ENCODE measurements around the gene COX14. TPM values are rescaled to one million over a fixed set of nuclear protein-coding genes. Genes with fewer than 3 reads are reported as not detected.

The COX14 gene
- total RNA-seq, 2 experiments from 2014 or later: 47.5 to 48.3 TPM

DNA sequence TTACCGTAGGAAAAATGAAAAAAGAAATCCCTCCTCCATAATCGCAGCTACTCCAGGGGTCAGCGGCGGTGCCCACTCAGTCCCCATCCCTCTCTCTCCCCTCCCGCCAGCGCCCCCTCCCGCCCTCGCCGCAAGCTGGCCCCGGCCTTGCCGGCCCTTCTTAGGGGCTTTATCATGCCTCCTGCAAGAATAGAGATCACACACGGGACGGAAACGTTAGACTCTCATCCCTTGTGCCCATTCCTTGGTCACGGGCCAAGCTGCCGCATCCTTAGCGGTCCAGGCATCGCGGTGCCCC lies 692 bp upstream of the COX14 start:
- Mint-ChIP-seq H3K4me1 (ENCODE audit: low read depth) (peaks cover 30% of the 10 kb centered on the region), H3K4me3 (peak overlapping the region; percentile 89), H3K27me3 (ENCODE audit: low read depth) (no peaks in the 10 kb centered on the region), H3K9me3 (no peaks in the 10 kb centered on the region), H3K36me3 (ENCODE audit: low read depth) (peaks cover 7% of the 10 kb centered on the region), H3K27ac (peak overlapping the region; percentile 77)
- CTCF ChIA-PET: interaction anchor here (0.5 to 4.6 kb wide), 42 partner anchors 8 to 663 kb away, joined by 3 to 60 read pairs (median 7); partner anchors contain the start of genes CERS5, FAM186A, GPD1 and RACGAP1
- no peak for DNase-seq
- intact Hi-C loops (cut with micrococcal nuclease): loop anchor here (1.0 to 2.0 kb wide), 4 partner anchors 26 to 109 kb away; partner anchors contain the start of genes RACGAP1 and SMARCD1

DNA sequence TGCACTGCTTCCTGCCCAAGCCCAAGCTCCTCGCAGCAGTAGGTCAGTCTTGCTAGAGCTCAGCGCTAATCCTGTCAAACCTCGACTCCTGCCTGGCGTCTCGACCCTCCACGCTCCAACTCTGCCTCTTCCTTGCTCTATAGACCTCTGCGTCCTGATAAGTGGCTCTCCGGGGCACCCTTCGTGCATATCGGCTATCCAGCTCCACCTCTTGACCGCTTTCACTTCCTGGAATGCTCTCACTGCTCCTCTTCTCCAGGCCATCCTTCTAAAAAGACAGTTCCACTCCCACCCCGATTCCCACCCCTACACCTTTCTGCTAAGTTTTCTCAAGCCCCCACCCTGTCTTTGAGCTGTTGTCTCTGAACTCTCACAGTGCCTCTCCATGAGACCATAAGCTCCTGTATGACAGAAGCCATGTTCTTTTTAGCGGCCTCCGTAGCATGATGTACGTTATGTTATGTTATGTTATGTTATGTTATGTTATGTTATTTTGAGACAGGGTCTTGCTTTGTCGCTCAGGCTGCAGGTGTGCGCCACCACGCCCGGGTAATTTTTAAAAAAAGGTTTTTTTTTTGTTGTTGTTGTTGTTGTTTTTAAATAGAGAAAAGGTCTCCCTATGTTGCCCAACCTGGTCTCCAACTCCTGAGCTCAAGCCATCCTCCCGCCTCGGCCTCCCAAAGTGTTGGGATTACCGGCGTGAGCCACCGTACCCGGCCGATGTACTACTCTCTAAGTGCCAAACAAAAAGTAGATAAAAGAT lies 601 bp downstream of the COX14 start:
- Mint-ChIP-seq H3K27me3 (ENCODE audit: low read depth) (no peaks in the 10 kb centered on the region), H3K4me1 (ENCODE audit: low read depth) (peaks cover 40% of the 10 kb centered on the region), H3K36me3 (ENCODE audit: low read depth) (peaks cover 7% of the 10 kb centered on the region), H3K4me3 (peak overlapping the region; percentile 89), H3K9me3 (no peaks in the 10 kb centered on the region), H3K27ac (peak overlapping the region; percentile 91)
- no peak for DNase-seq
- CTCF ChIA-PET: interaction anchor here (0.6 to 4.6 kb wide), 31 partner anchors 11 to 229 kb away, joined by 3 to 60 read pairs (median 9); partner anchors contain the start of genes CERS5, GPD1, RACGAP1 and SMARCD1
- intact Hi-C loops (cut with micrococcal nuclease): loop anchor here (1.0 to 2.0 kb wide), 6 partner anchors 14 to 652 kb away; partner anchors contain the start of genes ATF1, CERS5, LARP4 and LIMA1

DNA sequence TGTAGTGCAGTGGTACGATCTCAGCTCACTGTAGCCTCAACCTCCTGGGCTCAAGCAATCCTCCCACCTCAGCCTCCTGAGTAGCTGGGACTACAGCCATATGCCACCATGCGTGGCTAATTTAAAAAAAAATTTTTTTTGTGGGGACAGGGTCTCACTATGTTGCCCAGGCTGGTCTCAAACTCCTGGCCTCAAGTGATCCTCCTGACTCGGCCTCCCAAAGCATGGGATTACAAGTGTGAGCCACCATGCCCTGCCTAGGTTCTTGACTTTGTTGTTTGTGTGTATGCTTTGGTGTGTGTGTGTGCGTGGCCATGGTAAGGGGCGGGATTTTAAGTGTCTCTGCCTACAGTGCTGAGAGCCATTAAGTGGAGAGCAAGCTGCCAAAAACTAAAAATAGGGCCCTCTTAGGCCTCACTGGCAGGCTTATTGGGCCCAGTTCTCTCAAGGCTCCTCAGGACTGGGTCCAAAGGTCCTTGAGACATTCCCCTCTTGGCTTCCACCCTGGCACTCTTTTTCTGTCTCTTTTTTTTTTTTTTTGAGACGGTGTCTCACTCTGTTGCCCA lies 5.1 kb downstream of the COX14 start:
- peaks cover 9% of the 10 kb centered on the region for H3K36me3 Mint-ChIP-seq (ENCODE audit: low read depth)
- no peaks in the 10 kb centered on the region for H3K27me3 Mint-ChIP-seq (ENCODE audit: low read depth)
- H3K4me1 Mint-ChIP-seq (ENCODE audit: low read depth): peaks cover 36% of the 10 kb centered on the region
- CTCF ChIA-PET: interaction anchor here (0.6 to 1.7 kb wide), 4 partner anchors 15 to 59 kb away, joined by 3 to 8 read pairs (median 4); no protein-coding TSS in a partner anchor
- DNase-seq: no peak
- intact Hi-C loops (cut with micrococcal nuclease): no loop called here
- no peak overlapping the region for H3K27ac Mint-ChIP-seq
- no peak overlapping the region for H3K4me3 Mint-ChIP-seq
- no peaks in the 10 kb centered on the region for H3K9me3 Mint-ChIP-seq

DNA sequence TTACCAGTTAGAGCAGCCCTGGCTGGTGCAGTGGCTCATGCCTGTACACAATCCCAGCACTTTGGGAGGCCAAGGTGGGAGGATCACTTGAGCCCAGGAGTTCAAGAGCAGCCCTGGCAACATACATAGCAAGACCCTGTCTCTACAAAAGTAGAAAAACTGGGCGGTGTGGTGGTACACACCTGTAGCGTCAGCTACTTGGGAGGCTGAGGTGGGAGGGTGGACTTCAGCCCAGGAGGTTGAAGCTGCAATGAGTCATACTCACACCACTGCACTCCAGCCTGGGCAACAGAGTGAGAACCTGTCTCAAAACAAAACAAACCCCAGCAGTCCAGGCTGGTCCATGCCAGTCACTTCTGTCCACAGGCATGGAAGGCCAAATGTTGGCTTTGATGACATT lies 7.4 kb downstream of the COX14 start:
- H3K36me3 Mint-ChIP-seq (ENCODE audit: low read depth): peaks cover 15% of the 10 kb centered on the region
- no peak overlapping the region for H3K27ac Mint-ChIP-seq
- peaks cover 30% of the 10 kb centered on the region for H3K4me1 Mint-ChIP-seq (ENCODE audit: low read depth)
- no peaks in the 10 kb centered on the region for H3K9me3 Mint-ChIP-seq
- no peak for DNase-seq
- no peaks in the 10 kb centered on the region for H3K27me3 Mint-ChIP-seq (ENCODE audit: low read depth)
- CTCF ChIA-PET: interaction anchor here (1.0 kb wide), 3 partner anchors 9 to 56 kb away, joined by 3 to 5 read pairs (median 4); no protein-coding TSS in a partner anchor
- H3K4me3 Mint-ChIP-seq: no peak overlapping the region
- intact Hi-C loops (cut with micrococcal nuclease): no loop called here

DNA sequence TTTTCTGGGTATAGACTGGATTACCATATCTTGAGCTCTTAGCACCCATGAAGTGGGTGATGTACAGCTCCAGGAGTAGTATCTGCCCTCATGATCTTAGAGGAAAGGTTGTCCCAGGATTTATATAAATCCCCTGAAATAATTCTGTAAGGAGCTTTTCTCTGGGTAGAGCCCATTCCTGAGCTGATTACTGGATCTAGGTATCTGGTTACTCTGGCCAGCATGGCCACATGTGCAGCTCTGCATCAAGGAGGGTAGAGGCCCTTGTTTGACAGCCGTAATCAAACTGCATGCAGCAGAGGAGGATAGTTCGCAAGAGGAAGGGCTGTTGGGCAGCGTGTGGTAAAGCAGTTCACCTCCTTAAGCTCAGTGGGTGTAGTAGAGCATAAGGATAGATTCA lies 8.5 kb downstream of the COX14 start:
- Mint-ChIP-seq H3K4me1 (ENCODE audit: low read depth) (peaks cover 32% of the 10 kb centered on the region), H3K36me3 (ENCODE audit: low read depth) (peaks cover 11% of the 10 kb centered on the region)
- DNase-seq: no peak

DNA sequence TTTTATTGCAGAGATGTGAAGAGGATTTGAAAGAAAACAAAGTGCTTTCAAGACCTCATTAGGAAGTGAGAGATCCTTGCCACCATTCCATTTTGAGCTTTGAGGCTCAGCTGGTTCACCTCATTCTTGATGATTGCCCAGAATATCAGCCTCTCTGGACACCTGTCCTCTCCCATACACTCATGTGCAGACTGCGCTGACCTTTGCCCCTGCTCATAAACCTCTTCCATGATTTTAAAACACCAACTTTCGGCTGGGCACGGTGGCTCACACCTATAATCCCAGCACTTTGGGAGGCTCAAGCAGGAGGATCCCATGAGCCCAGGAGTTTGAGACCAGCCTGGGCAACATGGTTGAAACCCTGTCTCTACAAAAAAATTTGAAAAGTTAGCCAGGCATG lies 8.9 kb downstream of the COX14 start:
- H3K4me1 Mint-ChIP-seq (ENCODE audit: low read depth): peaks cover 32% of the 10 kb centered on the region
- DNase-seq: no peak
- H3K36me3 Mint-ChIP-seq (ENCODE audit: low read depth): peaks cover 8% of the 10 kb centered on the region
- intact Hi-C loops (cut with micrococcal nuclease): no loop called here
- no peak overlapping the region for H3K4me3 Mint-ChIP-seq
- no peak overlapping the region for H3K27ac Mint-ChIP-seq
- H3K9me3 Mint-ChIP-seq: no peaks in the 10 kb centered on the region
- no peaks in the 10 kb centered on the region for H3K27me3 Mint-ChIP-seq (ENCODE audit: low read depth)
- CTCF ChIA-PET: interaction anchor here (1.0 to 1.6 kb wide), 3 partner anchors 10 to 194 kb away, joined by 3 to 9 read pairs (median 4); partner anchors contain the start of gene COX14

More for the DNA sequence above, 8.5 kb downstream of the COX14 start:
- intact Hi-C loops (cut with micrococcal nuclease): no loop called here
- no peaks in the 10 kb centered on the region for H3K9me3 Mint-ChIP-seq
- no peak overlapping the region for H3K4me3 Mint-ChIP-seq
- CTCF ChIA-PET: interaction anchor here (1.0 to 1.3 kb wide), 2 partner anchors 12 to 194 kb away, joined by 3 to 9 read pairs; no protein-coding TSS in a partner anchor
- H3K27ac Mint-ChIP-seq: no peak overlapping the region
- no peaks in the 10 kb centered on the region for H3K27me3 Mint-ChIP-seq (ENCODE audit: low read depth)

DNA sequence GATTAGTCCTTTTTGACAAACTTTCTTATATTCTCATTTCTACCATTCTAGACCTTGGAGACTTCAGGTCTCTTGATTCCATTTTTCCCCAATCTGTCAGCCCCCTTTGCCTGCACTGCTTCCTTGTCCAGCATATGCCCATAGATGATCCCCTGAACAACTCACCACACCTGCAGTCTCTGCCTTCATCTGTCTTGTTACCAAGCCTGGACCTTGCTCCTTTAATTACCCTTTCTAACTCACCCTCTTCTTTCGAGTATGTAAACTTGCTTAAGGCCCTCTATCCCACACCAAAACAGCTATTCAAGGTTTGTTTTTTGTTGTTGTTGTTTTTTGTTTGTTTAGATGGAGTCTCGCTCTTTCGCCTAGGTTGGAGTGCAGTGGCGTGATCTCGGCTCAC lies 9.6 kb downstream of the COX14 start:
- Mint-ChIP-seq H3K36me3 (ENCODE audit: low read depth) (peaks cover 8% of the 10 kb centered on the region), H3K9me3 (no peaks in the 10 kb centered on the region), H3K4me3 (no peak overlapping the region), H3K27ac (no peak overlapping the region), H3K4me1 (ENCODE audit: low read depth) (peaks cover 26% of the 10 kb centered on the region), H3K27me3 (ENCODE audit: low read depth) (no peaks in the 10 kb centered on the region)
- DNase-seq: no peak
- CTCF ChIA-PET: interaction anchor here (1.6 kb wide), 1 partner anchor 10 kb away, joined by 4 read pairs; the partner anchor contains the start of gene COX14
- intact Hi-C loops (cut with micrococcal nuclease): no loop called here

DNA sequence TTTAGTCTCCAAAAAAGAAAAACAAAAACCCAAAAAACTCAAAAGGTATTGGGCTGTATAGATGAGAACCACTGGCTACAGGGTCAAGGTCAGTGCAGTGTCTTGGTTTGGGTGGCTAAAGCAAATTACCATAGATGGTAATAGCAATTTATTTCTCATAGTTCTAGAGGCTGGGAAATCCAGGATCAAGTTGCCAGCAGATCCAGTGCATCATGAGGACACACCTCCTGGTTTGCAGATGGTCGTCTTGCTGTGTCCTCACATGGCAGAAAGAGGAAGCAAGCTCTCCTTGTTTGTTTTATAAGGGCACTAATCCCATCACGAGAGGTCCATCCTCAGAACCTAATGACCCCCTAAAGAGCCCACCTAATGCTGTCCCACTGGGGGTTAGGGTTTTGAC lies 11.2 kb downstream of the COX14 start:
- Mint-ChIP-seq H3K4me3 (no peak overlapping the region), H3K4me1 (ENCODE audit: low read depth) (peaks cover 22% of the 10 kb centered on the region), H3K9me3 (no peaks in the 10 kb centered on the region), H3K27ac (no peak overlapping the region), H3K27me3 (ENCODE audit: low read depth) (no peaks in the 10 kb centered on the region), H3K36me3 (ENCODE audit: low read depth) (peaks cover 14% of the 10 kb centered on the region)
- intact Hi-C loops (cut with micrococcal nuclease): no loop called here
- no peak for DNase-seq
- CTCF ChIA-PET: interaction anchor here (0.6 kb wide), 1 partner anchor 31 kb away, joined by 3 read pairs; no protein-coding TSS in a partner anchor

DNA sequence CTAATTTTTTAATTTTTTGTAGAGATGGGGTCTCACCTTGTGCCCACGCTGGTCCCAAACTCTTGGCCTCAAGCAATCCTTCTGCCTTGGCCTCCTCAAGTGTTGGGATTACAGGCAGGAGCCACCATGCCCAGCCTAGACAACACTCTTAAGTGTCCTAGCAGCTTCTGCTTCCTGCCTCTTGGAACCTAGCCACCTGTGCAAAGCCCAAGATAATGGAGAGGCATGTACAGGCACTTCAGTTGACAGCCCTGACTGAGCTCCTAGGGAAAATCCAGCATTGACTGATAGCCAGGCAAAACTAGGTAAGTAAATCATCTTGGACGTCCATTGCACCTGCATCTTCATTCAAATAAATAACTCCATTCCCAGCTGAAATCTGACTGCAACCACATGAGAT lies 15.5 kb downstream of the COX14 start:
- no peaks in the 10 kb centered on the region for H3K9me3 Mint-ChIP-seq
- no peak overlapping the region for H3K4me3 Mint-ChIP-seq
- H3K36me3 Mint-ChIP-seq (ENCODE audit: low read depth): peaks cover 24% of the 10 kb centered on the region
- H3K4me1 Mint-ChIP-seq (ENCODE audit: low read depth): peaks cover 18% of the 10 kb centered on the region
- intact Hi-C loops (cut with micrococcal nuclease): loop anchor here (2.0 kb wide), 1 partner anchor 15 kb away; the partner anchor contains the start of gene COX14
- DNase-seq: no peak
- H3K27me3 Mint-ChIP-seq (ENCODE audit: low read depth): no peaks in the 10 kb centered on the region
- CTCF ChIA-PET: interaction anchor here (0.9 to 8.5 kb wide), 3 partner anchors 16 to 57 kb away, joined by 4 to 59 read pairs (median 5); partner anchors contain the start of gene COX14
- H3K27ac Mint-ChIP-seq: peak overlapping the region; percentile 26

DNA sequence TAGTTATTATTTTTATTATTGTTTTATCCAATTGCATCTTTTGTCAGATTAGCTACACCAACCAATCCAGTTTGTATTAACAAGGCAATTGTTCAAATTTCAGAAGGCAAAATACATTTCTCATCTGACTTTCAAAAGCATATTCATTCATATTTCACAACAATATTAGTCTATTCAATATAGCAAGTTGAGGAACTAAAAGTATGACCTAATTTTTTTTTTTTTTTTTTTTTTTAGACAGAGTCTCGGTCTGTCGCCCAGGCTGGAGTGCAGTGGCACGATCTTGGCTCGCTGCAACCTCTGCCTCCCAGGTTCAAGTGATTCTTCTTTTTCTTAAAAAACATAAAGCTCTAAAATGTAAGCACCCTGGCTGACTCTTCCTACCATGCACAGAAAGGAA lies 17.3 kb downstream of the COX14 start:
- Mint-ChIP-seq H3K27ac (no peak overlapping the region), H3K36me3 (ENCODE audit: low read depth) (peaks cover 22% of the 10 kb centered on the region), H3K9me3 (no peaks in the 10 kb centered on the region), H3K4me3 (no peak overlapping the region), H3K27me3 (ENCODE audit: low read depth) (no peaks in the 10 kb centered on the region), H3K4me1 (ENCODE audit: low read depth) (peaks cover 20% of the 10 kb centered on the region)
- CTCF ChIA-PET: interaction anchor here (0.7 to 8.5 kb wide), 10 partner anchors 9 to 55 kb away, joined by 3 to 59 read pairs (median 3); partner anchors contain the start of gene COX14
- DNase-seq: no peak
- intact Hi-C loops (cut with micrococcal nuclease): no loop called here

DNA sequence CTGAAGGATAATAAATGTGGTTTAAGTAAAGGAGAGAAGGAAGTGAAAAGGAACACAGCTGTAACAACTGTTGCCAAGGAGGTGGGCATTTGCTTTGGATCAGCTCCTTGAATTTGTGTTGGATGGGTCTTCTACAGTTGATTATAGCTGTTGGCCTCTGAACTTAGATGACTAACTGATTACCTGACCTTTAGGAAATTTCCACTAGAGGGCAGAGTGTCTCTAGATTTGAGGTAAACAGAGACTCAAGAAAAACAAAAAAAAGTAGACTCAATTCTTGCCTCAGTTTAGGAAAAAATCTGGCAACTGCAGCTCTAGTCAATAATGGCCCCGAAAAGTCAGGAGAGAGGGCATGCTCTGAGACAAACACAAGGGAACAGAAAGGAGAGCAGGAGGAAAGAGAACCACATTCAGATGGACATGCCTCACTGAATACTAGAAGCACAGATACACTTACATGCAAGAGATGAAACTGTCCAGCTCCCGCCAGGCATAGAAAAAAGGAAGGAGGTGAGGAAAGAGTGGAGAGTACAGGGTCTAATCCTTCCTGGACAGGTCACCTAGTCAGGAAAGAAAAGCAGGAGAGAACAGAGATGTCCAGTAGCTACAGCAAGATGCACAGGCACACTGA lies 20.6 kb downstream of the COX14 start:
- Mint-ChIP-seq H3K27ac (peak overlapping the region; percentile 81), H3K4me3 (no peak overlapping the region), H3K27me3 (ENCODE audit: low read depth) (no peaks in the 10 kb centered on the region), H3K4me1 (ENCODE audit: low read depth) (peaks cover 8% of the 10 kb centered on the region), H3K36me3 (ENCODE audit: low read depth) (peaks cover 26% of the 10 kb centered on the region), H3K9me3 (no peaks in the 10 kb centered on the region)
- no peak for DNase-seq
- intact Hi-C loops (cut with micrococcal nuclease): loop anchor here (1.0 to 5.0 kb wide), 5 partner anchors 20 to 182 kb away; partner anchors contain the start of genes COX14 and SMARCD1
- CTCF ChIA-PET: interaction anchor here (0.5 to 8.5 kb wide), 32 partner anchors 8 to 1203 kb away, joined by 3 to 59 read pairs (median 4); partner anchors contain the start of genes CERS5, COX14, GPD1 and SMARCD1

DNA sequence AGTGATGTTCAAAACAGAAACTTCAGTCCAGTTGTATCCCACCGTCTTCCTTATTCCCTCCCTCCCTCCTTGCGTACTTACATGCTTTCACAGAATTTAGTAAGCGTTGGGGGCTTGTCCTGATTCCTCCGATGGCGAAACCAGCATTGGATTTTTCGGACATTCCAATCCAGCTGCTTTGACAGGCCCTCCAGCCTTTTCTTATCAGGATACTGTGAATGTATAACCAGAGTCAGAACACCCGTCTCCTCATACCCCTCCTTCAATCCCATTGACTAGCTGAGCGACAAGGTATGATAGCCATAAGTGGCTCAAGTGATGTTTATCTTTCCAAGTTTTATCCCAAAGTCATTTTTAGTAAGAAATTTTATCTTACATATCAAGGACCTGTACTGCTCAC lies 31.0 kb downstream of the COX14 start:
- Mint-ChIP-seq H3K4me3 (no peak overlapping the region), H3K27me3 (ENCODE audit: low read depth) (no peaks in the 10 kb centered on the region), H3K4me1 (ENCODE audit: low read depth) (no peaks in the 10 kb centered on the region), H3K9me3 (no peaks in the 10 kb centered on the region), H3K27ac (no peak overlapping the region), H3K36me3 (ENCODE audit: low read depth) (peaks cover 7% of the 10 kb centered on the region)
- no peak for DNase-seq
- CTCF ChIA-PET: interaction anchor here (0.6 to 1.6 kb wide), 4 partner anchors 10 to 683 kb away, joined by 3 to 7 read pairs (median 4); no protein-coding TSS in a partner anchor
- intact Hi-C loops (cut with micrococcal nuclease): no loop called here
